Stimulated activated CD8-positive, alpha-beta memory T cell treated with anti-CD3 and anti-CD28 coated beads, Interleukin-15, amount 100 ng/mL, for 24 hours (primary cell): ENCODE data around the gene GLI2.

Experiments
- DNase-seq: peaks from one replicate; pipeline ENCODE4 v3.0.0-alpha.2; 2020; ENCODE audit warnings: low read depth

Gene GLI2

DNA sequence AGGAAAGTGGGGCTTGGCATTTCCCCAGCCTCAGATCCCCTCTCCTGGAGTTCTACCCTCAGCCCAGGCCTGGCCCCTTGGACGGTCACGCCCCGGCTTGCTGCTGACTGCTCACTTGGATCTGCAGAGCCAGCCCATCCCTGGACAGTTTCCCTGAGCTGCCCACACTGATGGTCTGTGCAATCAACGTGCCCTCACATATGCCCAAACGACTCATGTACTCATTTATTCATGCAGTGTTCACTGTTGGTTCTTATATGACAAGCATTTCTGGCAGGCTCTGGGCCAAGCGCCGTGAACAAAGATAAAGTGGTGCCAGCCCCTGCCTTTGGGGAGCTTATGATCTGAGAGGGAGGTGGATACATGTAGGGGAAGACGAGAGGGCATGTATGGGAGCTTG lies 20.3 kb upstream of the GLI2 start:
- DNase-seq = no peak

DNA sequence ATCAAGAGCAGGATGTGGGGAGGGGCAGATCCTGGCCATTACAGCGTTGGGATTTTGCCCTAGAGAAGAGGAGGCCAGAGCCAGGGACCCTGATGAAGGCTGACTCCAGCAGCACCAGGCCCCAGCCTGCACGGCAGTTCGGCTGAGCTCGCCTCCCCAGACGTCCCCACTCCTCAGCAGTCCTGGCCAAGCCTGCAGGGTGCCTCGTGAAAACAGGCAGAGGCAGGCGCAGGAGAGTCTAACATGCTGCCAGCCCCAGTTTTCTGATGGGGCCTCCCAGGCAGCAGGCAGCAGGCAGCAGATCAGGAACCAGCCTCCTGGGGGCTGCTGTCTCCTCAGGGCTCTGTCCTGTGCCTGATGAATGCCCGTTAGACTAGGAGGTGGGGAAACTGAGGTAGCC lies 19.7 kb upstream of the GLI2 start:
- DNase-seq = no peak

DNA sequence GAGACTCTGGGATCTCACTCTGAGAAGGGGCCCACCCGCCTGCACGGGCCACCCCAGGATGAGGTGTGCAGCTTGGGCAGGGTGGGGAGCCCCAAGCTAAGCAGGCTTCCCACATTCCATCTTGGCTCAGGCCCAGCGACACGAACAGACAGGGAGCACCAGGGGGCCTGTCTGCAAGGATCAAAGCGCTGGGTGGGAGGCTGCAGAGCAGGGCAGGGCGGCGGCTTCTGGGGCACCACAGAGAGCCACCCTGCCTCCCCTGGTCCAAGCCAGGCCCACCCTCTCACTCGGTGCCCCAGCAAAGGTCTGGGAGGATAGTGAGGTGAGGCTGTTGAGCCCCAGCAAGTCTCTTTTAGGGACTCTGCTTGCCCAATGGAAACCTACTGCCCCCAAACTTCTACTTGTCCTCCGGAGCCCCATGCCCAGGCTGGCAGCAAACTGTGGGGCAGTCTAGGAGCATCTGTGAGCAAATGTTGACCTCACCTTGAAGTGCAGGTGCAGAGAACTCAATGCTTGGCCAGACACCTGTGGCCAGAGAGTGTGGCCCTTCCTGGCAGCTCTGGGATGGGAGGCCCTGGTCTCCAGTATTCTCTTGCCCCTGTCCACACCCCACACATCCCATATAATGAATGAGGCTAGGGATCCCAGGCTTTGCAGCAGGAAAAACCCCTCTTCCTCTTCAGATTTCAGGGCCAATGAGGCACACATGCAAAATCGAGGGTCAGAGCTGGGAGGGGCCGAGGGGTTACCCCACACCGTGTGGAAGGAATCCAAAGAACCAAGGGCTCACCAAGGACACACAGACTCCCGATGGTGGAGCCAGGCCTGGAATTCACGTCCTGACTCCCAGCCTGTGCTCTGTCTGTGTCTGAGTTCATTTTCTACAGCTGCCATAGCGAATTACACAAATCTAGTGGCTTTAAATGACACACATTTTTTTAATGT lies 18.8 kb upstream of the GLI2 start:
- no peak for DNase-seq

DNA sequence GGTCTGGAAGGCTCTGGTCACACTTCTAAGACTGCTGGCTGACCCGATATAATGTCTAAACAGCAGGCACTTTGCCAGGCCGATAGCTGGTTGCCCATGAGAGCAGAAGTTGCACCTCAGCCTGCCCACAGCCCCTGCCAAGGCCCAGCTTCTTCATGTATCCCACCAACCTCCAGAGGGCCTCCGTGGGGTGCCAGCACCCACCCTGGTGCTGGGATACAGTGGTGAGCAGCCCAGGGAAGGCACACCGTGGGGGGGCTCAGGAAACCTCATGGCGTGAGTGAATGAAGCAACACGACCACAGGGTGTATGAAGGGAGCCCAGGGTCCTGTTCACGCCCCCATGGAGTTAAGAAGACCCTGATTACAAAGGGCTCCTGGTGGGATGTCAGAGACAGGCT lies 16.2 kb upstream of the GLI2 start:
- no peak for DNase-seq

DNA sequence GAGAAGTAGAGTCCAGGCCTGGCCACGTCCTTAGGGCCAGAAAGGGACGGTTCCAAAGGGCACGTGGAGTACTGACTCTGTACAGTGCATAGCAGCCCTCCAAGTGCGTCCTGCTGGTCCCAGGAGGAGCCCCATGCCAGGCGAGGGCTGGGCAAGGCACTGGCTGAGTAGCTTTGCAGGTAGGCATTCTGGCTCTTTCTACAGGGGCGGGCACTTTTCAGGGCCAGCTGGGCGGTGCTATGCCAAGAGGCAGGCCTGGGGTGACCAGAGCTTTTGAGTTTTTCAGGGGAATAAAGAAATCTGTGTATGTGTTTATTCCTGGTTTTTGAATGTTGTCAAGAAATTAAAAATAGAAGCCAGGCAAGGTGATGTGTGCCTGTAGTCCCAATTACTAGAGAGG lies 15.4 kb upstream of the GLI2 start:
- no peak for DNase-seq

DNA sequence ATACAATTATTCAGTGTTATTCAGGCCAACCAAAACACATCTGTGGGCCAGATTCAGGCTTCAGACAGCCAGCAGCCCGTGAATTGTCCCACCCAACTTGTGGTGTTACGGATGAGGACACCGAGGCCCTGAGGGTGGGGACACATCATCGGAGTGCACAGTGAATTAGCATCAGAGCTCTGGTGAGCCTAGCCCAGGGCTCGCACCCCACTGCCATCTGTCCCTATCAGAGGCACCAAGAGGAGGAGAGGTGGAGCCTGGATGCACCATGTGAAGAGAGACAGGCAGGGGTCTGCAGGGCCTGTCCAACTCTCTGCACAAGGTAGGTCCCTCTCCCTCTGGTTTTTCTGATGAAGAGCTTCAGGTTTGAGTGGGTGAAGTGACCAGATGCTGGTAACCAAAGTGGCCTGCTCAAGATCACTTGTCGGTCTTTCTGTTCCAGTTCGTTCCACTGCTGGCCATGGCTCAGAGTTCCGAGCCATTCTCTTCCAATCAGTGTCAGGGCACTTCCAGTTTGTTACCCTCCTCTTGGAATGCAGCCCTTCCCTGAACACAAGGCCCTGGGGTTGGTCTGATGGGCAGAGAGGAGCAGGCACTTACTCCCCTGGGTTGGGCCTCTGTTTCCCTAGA lies 14.8 kb upstream of the GLI2 start:
- DNase-seq = no peak

DNA sequence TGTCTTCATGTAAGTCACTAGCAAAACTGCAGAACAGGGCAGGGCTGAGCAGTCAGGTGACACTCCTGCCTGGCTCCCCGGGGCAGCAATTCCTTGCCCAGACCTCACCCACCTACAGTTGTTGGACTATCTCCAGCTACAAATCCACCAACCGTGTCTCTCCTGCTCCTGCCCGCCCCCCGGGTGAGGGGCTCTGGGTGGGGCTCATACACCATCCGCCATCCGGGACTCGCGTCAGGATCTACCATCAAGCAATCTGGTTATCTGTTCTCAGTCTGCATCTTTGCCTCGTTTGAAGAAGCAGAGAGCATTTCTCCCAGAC lies 13.5 kb upstream of the GLI2 start:
- DNase-seq = no peak

DNA sequence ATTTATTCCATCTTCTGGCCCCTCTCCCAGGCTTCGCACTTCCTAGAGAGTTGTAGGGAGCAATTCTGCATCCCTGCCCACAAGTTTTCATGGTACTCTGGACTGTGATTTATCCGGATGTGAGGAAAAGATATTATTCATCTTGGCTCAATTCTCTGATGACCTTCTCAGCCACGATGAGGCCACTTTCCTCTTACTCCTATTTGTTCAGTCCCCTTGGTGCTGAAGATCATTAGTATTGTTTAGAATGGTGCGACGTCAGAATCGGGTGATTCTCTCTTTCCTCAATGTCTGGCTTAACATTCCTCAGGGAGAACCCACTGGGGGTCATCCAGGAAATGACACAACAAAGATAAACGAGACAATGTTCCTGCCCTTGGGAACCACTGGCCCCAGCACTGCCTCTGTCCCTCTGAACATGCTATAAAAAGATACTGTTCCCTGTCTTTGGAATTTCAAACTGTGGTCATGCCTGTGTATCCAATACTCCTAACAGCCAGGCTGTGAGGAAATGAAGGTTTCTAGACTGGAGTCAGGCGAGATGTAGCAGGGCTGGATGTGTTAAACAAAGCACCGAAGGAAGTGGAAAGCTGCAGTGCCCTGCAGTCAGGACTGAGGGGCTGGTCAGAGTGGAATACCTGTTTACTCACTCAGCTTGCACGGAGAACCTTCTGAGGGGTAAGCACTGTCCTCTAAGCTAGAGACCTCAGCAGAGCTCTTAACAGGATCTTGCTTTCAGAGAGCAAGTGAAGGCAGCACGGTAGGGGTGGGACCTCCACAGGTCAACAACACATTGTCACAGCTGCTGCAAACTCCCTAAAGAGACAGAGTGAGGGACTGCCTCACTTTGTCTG lies 12.9 kb upstream of the GLI2 start:
- DNase-seq = no peak

DNA sequence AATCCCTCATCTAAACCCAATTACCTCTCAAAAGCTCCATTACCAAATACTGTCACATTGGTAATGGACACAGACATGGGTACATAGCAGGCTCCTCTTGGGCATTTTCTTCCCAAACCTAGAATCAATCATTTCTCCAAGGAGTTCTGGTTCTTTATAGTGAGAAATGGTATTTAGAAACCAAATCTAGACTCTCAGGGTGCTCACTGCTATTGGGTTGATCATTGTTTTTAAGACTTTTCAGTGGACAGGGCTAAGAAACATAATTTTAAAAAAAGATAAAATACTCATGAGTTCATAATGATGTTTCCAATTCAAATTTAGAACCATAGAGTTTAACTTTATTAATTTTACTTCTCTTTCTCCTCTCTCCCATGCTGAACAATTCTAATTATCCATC lies 9.4 kb upstream of the GLI2 start:
- no peak for DNase-seq

DNA sequence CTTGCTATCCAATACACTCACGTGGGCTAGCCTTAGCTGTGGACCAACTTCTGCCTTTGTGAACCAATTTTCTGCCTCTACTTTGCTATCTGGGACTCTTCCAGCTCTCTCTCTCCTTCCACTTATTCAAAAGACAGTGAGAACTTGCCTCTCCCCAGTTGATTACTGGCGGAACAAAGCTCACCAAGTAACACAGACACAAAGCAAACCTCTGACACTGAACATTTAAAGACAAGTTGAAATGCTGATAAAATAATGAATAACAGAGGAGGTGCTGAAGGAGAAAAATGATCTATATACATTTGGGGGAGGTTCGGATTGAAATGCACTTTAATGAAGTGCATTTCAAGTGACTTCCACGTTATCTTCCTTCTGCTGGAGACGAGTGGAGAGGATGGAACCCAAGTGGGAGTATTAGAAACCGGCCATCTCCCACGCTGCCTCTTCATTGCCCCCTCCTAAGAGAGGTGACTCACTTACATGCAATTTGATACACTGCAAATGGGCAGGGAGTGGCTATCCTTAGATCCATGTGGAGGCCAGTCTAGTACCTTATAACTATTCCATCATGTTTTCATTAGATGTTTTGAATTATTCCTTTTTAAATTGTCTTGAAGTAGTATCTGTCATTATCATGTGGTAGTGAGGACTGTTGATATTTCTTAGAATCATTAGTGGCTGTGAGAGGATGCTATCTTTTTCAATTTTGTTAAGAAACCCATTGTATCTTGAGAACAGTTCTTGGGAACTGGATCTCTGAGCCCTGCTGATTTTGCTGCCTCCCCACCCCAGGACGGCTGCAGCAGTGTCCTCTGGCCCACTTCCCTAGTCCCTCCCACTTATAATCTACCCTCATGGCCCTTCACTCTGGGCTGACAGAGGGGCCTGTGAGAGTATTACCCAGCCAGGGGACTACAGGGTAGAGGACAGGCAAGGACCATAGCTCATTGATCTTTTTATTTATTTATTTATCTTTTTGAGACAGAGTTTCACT lies 6.0 kb upstream of the GLI2 start:
- DNase-seq = no peak

DNA sequence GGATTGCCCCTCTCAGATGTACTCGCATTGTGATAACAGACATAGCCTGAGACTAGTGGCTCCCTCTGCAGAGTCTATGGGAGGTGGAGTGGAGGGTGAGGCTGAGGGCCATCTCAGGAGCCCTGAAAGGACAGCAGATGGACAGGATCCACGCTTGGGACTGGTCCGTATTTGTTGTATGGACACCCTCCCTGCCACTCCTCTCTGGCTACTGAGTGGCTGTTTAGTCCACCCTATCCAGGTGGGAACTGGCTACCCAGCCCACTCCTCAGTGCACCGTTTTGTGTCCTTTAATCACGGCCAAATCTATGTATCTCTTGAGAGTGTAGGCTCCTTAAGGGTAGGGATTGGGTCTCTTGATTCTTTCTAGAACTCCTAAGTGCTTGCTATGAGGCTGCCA lies 4.5 kb upstream of the GLI2 start:
- DNase-seq = no peak

DNA sequence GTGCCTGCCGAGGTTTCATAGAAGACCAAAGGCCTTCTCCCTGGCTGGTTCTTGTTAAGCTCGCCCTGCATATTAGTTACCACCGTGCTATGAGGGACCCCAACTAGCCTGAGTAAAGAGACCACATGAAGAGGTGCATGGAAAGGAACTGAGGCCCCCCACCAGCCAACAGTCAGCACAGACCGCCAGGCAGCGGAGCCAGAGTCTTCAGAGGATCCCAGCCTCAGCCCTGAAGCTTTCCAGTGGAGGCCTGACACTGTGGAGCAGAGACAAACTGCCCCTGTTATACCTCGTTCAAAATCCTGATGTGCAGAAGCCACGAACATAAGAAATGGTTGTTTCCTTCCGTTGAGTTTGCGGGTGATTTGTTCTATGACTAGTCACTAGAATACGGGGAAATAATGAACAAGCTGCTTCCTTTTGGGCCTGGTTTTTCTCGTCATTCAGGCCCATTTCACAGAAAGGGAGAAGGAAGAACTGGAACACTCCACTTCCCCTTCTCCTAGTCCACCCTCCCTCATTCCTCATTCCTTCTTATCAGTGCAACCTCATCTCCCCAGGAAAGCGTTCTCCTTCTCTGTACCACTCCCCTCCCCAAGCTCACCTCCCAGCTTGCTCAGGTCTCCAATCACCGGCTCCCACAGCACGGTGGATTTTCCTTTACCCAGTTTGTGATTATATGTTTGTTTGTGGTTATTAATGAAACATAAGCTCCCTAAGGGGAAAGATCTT lies 3.0 kb upstream of the GLI2 start:
- DNase-seq = no peak

DNA sequence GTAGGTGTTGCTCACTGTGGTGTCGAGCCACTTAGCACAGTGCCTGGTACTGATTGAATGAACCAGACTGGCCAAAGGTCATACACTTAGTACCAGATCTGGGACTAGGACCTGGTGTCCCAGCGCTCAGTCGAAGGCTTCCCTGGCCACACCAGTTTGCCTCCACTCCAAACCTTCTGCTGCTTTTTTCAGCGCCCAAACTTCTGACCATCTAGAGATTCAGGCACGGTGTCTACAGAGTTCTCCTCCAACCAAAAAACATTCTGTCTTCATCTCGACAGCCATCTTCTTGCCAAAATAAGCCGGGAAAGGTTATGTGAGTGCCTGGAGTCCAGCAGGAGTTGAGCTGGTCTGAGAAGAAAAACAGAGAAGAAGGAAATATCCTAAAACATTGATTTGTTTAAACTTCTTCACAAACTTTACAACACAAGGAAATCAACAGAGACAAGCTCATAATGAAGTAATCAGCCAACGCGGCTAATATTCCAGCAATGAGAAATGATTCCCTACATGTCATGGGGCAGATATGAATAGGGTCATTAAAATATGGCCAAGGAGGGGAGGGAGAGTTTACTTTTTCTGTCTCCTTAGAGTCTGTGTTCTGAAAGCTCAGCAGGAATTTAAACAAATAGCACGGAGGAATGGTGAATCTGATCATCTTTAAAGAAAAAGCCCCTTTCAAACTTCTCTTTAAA lies 2.3 kb upstream of the GLI2 start:
- DNase-seq = no peak

DNA sequence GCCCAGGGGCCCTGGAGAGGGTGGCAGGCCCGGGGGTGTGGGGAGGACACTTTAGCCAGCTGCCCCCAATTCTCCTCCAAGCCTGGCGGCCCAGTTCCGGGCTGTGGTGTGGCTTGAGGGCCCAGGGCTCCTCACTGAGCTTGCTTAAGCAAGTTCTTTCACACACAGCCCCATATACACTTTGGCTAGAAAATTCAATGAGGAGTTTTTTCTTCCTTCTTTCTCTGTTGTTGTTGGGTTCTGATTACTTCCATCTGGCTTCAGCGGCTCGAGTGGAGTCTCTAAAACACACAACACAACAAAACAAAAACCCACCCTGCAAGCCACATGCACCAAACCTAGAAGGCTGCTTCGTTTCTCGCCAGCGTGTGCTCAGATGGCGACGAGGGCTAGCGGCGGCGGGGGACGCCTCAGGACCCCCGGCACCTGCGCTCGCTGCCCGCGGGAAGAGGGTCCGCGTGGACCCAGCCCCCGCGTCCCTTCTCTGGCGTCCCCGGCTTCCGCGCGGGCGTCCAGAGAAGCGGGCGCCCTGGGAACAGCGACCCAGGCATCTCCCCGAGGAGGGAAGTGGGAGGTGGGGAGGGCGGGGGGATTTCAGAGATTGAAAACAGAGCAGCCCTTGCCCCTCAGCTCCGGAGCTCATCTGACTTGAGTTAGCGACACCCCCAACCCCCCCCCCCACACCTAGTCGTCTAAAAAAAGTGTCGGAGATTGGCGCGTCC lies 577 bp upstream of the GLI2 start:
- no peak for DNase-seq

DNA sequence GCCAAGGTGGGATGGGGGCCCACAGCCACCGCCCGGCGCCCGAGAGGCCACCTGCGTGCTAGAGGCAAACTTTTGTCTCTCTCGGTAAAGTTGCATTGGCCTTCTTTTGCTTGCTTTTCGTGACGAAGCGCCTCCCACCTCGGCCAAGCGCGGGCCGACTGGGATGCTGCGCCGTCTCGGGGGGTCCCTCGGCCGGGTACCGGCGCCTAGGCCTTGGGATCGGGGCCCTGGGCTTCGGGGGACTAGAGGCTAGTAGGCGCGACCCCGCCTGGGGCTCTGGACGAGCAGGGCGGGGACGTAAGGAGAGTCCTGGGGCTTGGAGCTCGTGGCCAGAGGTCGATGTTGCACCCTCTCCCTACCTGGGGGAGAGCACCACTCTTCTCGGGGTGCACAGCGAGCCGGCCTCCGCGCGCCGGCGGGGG lies 545 bp downstream of the GLI2 start:
- DNase-seq = no peak

DNA sequence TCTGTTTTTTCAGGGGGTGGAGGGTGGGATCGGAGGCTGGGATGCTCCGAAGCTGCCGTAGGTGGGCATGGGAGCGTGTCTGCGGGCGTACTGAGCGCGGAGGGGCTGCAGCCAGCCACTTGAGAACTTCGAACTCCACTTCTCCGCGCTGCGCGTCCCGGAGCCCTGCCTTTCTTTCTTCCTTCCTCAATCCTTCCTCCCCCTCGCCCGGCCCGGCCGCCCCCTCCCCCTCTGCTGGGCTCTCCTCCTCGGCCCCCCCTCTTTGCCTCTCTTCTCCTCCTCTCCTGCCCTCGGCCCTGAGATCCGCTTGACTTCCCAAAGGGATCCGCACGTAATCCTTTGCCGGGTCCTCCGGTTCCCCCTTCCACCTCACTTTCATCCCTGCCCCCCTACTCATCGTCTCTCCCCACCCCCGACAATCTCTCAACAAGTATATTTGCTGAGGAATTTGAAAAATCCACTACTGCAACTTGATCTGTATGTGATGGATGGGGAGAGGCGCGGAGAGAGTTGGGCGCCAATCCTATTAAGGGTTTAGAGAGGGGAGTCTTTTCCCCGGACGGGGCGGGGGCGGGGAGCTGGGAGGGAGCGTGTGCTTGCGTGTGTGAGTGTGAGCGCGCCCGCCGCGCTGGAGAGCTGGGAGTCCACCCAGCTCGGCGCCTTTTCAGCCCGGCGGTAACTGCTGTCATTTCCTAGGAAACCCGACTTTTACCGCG lies 1.1 kb downstream of the GLI2 start:
- no peak for DNase-seq

DNA sequence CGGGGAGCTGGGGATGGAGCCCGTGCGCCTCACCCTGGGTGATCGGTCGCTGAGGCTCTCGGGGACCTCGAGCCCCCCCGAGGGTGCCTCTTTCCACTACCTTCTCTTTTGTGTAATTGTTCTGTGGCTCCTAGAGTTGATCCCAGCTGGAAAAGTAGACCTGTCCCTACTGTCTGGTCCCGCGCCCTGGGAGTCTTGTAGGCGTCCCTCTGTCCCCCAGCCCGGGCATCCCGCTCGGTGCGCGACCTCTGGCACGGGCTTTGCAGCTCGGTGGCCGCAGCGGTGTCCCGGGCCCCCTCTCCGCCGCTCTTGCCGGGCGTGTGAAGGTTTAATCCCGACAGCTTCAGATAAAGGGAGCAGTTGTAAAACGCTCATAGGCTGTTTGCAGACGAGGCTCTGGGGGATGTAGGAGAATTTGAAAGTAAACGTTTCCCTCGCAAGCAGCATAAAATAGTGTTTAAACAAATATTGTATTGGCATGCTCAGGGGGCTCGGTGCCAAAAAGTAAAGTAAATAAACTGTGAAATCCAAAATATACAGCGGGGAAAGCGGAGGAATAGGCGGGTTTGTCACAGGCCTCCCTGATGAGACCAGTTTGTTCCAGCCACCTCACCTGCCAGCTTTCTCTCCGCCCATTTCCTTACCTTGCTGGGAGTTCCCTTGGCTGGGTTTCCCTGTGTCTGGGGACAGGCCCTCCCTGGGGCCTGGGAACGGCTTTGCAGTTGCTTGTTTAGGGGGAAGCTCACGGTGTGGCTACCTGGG lies 1.9 kb downstream of the GLI2 start:
- no peak for DNase-seq

DNA sequence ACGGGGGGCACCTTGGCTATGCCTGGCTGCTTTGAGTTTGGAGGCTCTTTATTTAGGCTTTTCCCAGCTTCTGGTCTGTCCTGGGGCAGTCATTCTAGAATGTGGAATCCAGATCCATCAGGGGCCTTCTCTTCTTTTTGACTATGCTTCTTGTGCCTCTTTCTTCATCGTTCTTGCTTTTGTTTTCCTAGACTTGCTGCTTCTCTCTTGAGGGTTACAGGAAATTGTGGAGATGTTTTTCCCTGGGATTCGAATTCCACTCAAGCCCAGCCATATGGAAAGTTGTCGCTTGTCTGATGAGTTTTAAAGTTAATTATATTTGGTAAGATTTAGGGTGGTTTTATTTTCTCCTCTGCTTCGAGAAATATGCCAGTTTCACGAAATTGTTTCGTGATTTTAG lies 2.4 kb downstream of the GLI2 start:
- no peak for DNase-seq
